Caco-2 (cell line): ENCODE measurements around the gene FBXO5. TPM values are rescaled to one million over a fixed set of nuclear protein-coding genes. Genes with fewer than 3 reads are reported as not detected.
A peak's percentile ranks its signal among the peaks of the same experiment; 100 is the strongest.

Experiments used
- Bru-seq: library from RNA; stranded (reverse); fragments of 400-500 nt; gene quantifications from one replicate; lab custom pipeline; 2021; lab: Mats Ljungman, UMichigan
- BruChase-seq, 2 experiments: library from RNA; stranded (reverse); fragments of 400-500 nt; gene quantifications; one replicate each; lab custom pipeline; 2021; lab: Mats Ljungman, UMichigan
- BruUV-seq: library from RNA; stranded (reverse); fragments of 400-500 nt; replicated peaks from 2 replicates; lab custom pipeline; 2021; lab: Mats Ljungman, UMichigan
- CTCF ChIA-PET: fragments of 300-600 bp; sonication (Branson Sonifier 250); formaldehyde crosslinking; loops from one replicate; lab custom pipeline; 2022; ENCODE audit warnings: antibody characterized with exemption; lab: Charles Lee
- POLR2A ChIA-PET: fragments of 300-600 bp; sonication (Branson Sonifier 250); formaldehyde crosslinking; loops from one replicate; lab custom pipeline; 2022; ENCODE audit warnings: antibody characterized with exemption; lab: Charles Lee
- DNase-seq, 2 experiments: peaks; one replicate each; pipeline versions ENCODE4 v3.0.0 to v3.0.0-alpha.2; 2020 to 2022
- H3K27me3 ChIP-seq: replicated peaks from 2 replicates; pipeline ENCODE4 v1.6.0; 2011; ENCODE audit warnings: low read length; ENCODE audit not compliant: control insufficient read depth, insufficient read depth
- H3K36me3 ChIP-seq: 2 replicates; pipeline ENCODE4 v1.5.1; 2011; ENCODE audit warnings: low read length; ENCODE audit not compliant: control insufficient read depth, insufficient read depth
- H3K4me1 ChIP-seq: fragments of 250-450 bp; sonication (Bioruptor Pico); 2 replicates; pipeline ENCODE4 v1.5.1; 2020; ENCODE audit warnings: mild to moderate bottlenecking
- H3K4me3 ChIP-seq: 2 replicates; pipeline ENCODE4 v1.5.1; 2011; ENCODE audit warnings: low read depth, mild to moderate bottlenecking, control low read depth, low read length
- H3K9me3 ChIP-seq: fragments of 250-450 bp; sonication (Bioruptor Pico); 2 replicates; pipeline ENCODE4 v1.5.1; 2020; ENCODE audit warnings: mild to moderate bottlenecking, moderate library complexity
- H3K27ac Mint-ChIP-seq: one replicate; pipeline ENCODE4 v1.8.0; 2022; ENCODE audit warnings: mixed read lengths; ENCODE audit not compliant: unreplicated experiment
- H3K27me3 Mint-ChIP-seq: one replicate; pipeline ENCODE4 v1.8.0; 2022; ENCODE audit warnings: mixed read lengths; ENCODE audit not compliant: insufficient read depth, unreplicated experiment
- H3K36me3 Mint-ChIP-seq: one replicate; pipeline ENCODE4 v1.8.0; 2022; ENCODE audit warnings: mild to moderate bottlenecking, mixed read lengths; ENCODE audit not compliant: insufficient read depth, unreplicated experiment
- H3K4me1 Mint-ChIP-seq: one replicate; pipeline ENCODE4 v1.8.0; 2022; ENCODE audit warnings: low read depth, mixed read lengths; ENCODE audit not compliant: unreplicated experiment
- H3K4me3 Mint-ChIP-seq: one replicate; pipeline ENCODE4 v1.8.0; 2022; ENCODE audit warnings: mild to moderate bottlenecking, moderate library complexity, mixed read lengths; ENCODE audit not compliant: unreplicated experiment
- H3K9me3 Mint-ChIP-seq: one replicate; pipeline ENCODE4 v1.8.0; 2022; ENCODE audit warnings: mixed read lengths; ENCODE audit not compliant: unreplicated experiment
- CTCF ChIP-seq, 2 experiments: fragments of 200-600 bp in 1 of 2; IDR thresholded peaks; 1 replicate in 1 of 2; 2 replicates in 1 of 2; pipeline versions ENCODE4 v1.5.1 to v1.8.0; 2011 to 2022; ENCODE audit warnings: antibody characterized with exemption in 1 of 2, control low read depth in 1 of 2, inconsistent platforms in 1 of 2, low read depth in 1 of 2, low read length in 1 of 2, mild to moderate bottlenecking in 1 of 2, moderate library complexity in 1 of 2; ENCODE audit not compliant: insufficient read depth in 1 of 2, severe bottlenecking in 1 of 2, unreplicated experiment in 1 of 2
- intact Hi-C: fragments of 100-400 bp; cut with micrococcal nuclease; formaldehyde crosslinking; loops from one replicate; pipeline ENCODE4 v1.10.0; 2022; ENCODE audit not compliant: unreplicated experiment
- long read RNA-seq: library from polyadenylated mRNA; stranded (forward); transcript quantifications from one replicate; pipeline ENCODE4 v2.0.0, GENCODE V29; 2022
- total RNA-seq: library from RNA; stranded (reverse); gene quantifications from 2 replicates; pipeline ENCODE4 v1.2.3, GENCODE V29; 2022

FBXO5 gene, protein sequence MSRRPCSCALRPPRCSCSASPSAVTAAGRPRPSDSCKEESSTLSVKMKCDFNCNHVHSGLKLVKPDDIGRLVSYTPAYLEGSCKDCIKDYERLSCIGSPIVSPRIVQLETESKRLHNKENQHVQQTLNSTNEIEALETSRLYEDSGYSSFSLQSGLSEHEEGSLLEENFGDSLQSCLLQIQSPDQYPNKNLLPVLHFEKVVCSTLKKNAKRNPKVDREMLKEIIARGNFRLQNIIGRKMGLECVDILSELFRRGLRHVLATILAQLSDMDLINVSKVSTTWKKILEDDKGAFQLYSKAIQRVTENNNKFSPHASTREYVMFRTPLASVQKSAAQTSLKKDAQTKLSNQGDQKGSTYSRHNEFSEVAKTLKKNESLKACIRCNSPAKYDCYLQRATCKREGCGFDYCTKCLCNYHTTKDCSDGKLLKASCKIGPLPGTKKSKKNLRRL
- 31.4 and 35.5 TPM in 2 replicates for total RNA-seq
- percentile 97 among the genes with signal in this experiment for Bru-seq, nascent RNA
- percentile 92 among the genes with signal in this experiment for BruChase-seq, experiment 1, labeled RNA remaining after a 2-hour chase
- percentile 68 among the genes with signal in this experiment for BruChase-seq, experiment 2, labeled RNA remaining after a 6-hour chase
- long read RNA-seq, transcript FBXO5-202 (5 exons, 2,221 nt), result minor isoform, 24 of 99 reads
- long read RNA-seq, transcript FBXO5-201 (5 exons, 2,037 nt), result major isoform, 69 of 99 reads
- long read RNA-seq, partial matches to known transcripts, result 4 of 99 reads
- long read RNA-seq, other reads (novel, unspliced or antisense), result 2 of 99 reads

GRCh38 chr6:152982904-152983636, at the start of gene FBXO5:
Gene FBXO5, minus strand, starts transcription at chr6:152983041. Its CDS starts 82 bp downstream, at chr6:152982959.
- Histone ChIP-seq H3K9me3 (no peaks in the 10 kb centered on the region), H3K4me1 (peaks cover 15% of the 10 kb centered on the region), H3K36me3 (no peaks in the 10 kb centered on the region), H3K27me3 (no peaks in the 10 kb centered on the region), H3K4me3 (peak within 1 kb of the TSS; percentile 99)
- Mint-ChIP-seq H3K4me3 (peak within 1 kb of the TSS; percentile 78), H3K9me3 (no peaks in the 10 kb centered on the region), H3K4me1 (peaks cover 20% of the 10 kb centered on the region), H3K27ac (peak within 1 kb of the TSS; percentile 92), H3K36me3 (peaks cover 54% of the 10 kb centered on the region), H3K27me3 (no peaks in the 10 kb centered on the region)
- BruUV-seq, result no TSS peak
- POLR2A ChIA-PET, result interaction anchor here (0.5 to 1.3 kb wide), 7 partner anchors 15 to 1598 kb away, joined by 3 to 6 read pairs (median 4); partner anchors contain the start of gene MTRF1L
- CTCF ChIA-PET, result interaction anchor here (1.0 to 1.5 kb wide), 2 partner anchors 29 to 35 kb away, joined by 3 to 7 read pairs; no protein-coding TSS in a partner anchor
- no peak for TF ChIP-seq CTCF (IDR thresholded peaks at IDR 0.05; ENCODE audit: insufficient read depth in 1 of 2, low read depth in 1 of 2, low read length in 1 of 2, severe bottlenecking in 1 of 2, unreplicated experiment in 1 of 2)
- intact Hi-C loops, result loop anchor here (2.0 kb wide), 2 partner anchors 20 to 42 kb away; partner anchors contain the start of gene MTRF1L
- peak; percentile 96 to 97 for DNase-seq

DNA sequence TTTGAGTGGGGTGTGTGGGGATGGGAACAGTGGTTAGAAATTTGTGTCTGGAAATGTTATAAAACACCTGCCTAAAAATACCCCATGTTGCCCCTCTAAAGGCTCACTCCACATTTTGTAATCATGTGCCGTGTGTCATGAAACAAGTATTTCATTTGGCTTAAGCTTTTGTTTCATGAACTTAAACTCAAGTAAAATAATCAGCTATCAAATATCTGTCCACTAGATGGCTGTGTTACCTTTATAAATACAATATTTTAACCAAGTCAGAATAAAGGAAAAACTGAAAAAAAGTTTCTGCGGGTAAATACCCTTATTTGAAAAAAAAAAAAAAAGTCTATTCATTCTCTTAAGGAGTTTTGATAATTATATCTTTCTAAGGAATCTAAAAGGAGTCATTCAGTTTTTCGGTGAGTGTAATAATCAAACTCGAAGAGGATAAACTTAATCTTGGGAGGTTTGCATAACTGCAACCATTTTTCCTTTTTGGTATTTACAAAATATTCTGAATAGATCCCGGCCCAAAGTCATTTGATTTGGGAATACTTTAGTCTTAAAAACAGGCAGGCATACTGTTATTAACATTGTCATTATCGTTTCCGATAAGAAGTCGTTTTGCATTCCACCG, 49.5 kb upstream of the FBXO5 start:
- Mint-ChIP-seq H3K27ac (no peak overlapping the region), H3K4me1 (peaks cover 6% of the 10 kb centered on the region), H3K27me3 (peaks cover 2% of the 10 kb centered on the region), H3K4me3 (no peak overlapping the region), H3K36me3 (no peaks in the 10 kb centered on the region), H3K9me3 (no peaks in the 10 kb centered on the region)
- POLR2A ChIA-PET, result no interaction called here
- no TSS peak for BruUV-seq
- CTCF ChIA-PET, result interaction anchor here (0.7 to 1.0 kb wide), 3 partner anchors 76 to 480 kb away, joined by 5 read pairs; no protein-coding TSS in a partner anchor
- DNase-seq, result no peak
- no peak overlapping the region for H3K4me3 ChIP-seq
- H3K9me3 ChIP-seq, result no peaks in the 10 kb centered on the region
- TF ChIP-seq CTCF (IDR thresholded peaks at IDR 0.05; ENCODE audit: insufficient read depth in 1 of 2, low read depth in 1 of 2, low read length in 1 of 2, severe bottlenecking in 1 of 2, unreplicated experiment in 1 of 2), result peak; percentile 32 to 37
- intact Hi-C loops, result loop anchor here (1.0 to 5.0 kb wide), 4 partner anchors 76 to 480 kb away; no protein-coding TSS in a partner anchor
- no peaks in the 10 kb centered on the region for H3K27me3 ChIP-seq
- no peaks in the 10 kb centered on the region for H3K36me3 ChIP-seq
- no peaks in the 10 kb centered on the region for H3K4me1 ChIP-seq
